SK-N-SH treated with all-trans-retinoic acid at 6 μM for 48 hours (cell line): ENCODE data around the gene MREG.

Experiments used
- ATAC-seq: fragments of 200-7000 bp; cut with Tn5 transposase; 3 replicates; pipeline ENCODE4 v1.9.1; 2020; ENCODE audit warnings: mild to moderate bottlenecking, moderate library complexity
- ARNTL ChIP-seq: fragments of 450-650 bp; formaldehyde crosslinking; IDR thresholded peaks from 2 replicates; pipeline ENCODE4 v1.5.0; 2020; ENCODE audit warnings: low read depth, mild to moderate bottlenecking, moderate library complexity, borderline replicate concordance
- BACH2 ChIP-seq: fragments of 250-450 bp; sonication (Bioruptor Pico); IDR thresholded peaks from 2 replicates; pipeline ENCODE4 v1.9.0; 2021; ENCODE audit warnings: mild to moderate bottlenecking, borderline replicate concordance
- CSDC2 ChIP-seq: fragments of 250-450 bp; sonication (Bioruptor Pico); IDR thresholded peaks from 2 replicates; pipeline ENCODE4 v1.5.0; 2020; ENCODE audit warnings: mild to moderate bottlenecking, moderate library complexity
- CSRNP3 ChIP-seq: fragments of 250-450 bp; sonication (Bioruptor Pico); IDR thresholded peaks from 2 replicates; pipeline ENCODE4 v1.5.1; 2021; ENCODE audit warnings: mild to moderate bottlenecking, moderate library complexity
- ESRRG ChIP-seq: fragments of 250-450 bp; sonication (Bioruptor Pico); IDR thresholded peaks from 2 replicates; pipeline ENCODE4 v1.6.1; 2021; ENCODE audit warnings: mild to moderate bottlenecking
- GLIS3 ChIP-seq: fragments of 250-450 bp; sonication (Bioruptor Pico); IDR thresholded peaks from 2 replicates; pipeline ENCODE4 v1.5.0; 2020; ENCODE audit warnings: mild to moderate bottlenecking, moderate library complexity
- ISL1 ChIP-seq: fragments of 250-450 bp; sonication (Bioruptor Pico); IDR thresholded peaks from 2 replicates; pipeline ENCODE4 v2.1.2; 2022; ENCODE audit warnings: mild to moderate bottlenecking, moderate library complexity
- OSR1 ChIP-seq: fragments of 250-450 bp; sonication (Bioruptor Pico); IDR thresholded peaks from 2 replicates; pipeline ENCODE4 v1.8.0; 2022; ENCODE audit warnings: moderate library complexity, mild to moderate bottlenecking, inconsistent platforms
- PATZ1 ChIP-seq: fragments of 250-450 bp; sonication (Bioruptor Pico); IDR thresholded peaks from 2 replicates; pipeline ENCODE4 v1.8.0; 2020; ENCODE audit warnings: mild to moderate bottlenecking, moderate library complexity, borderline replicate concordance
- POU6F1 ChIP-seq: fragments of 250-450 bp; sonication (Bioruptor Pico); IDR thresholded peaks from 2 replicates; pipeline ENCODE4 v1.8.0; 2021; ENCODE audit warnings: low read depth, mild to moderate bottlenecking, moderate library complexity, borderline replicate concordance
- PPARA ChIP-seq: fragments of 250-450 bp; sonication (Bioruptor Pico); IDR thresholded peaks from 2 replicates; pipeline ENCODE4 v1.5.0; 2020; ENCODE audit warnings: mild to moderate bottlenecking, borderline replicate concordance
- RARB ChIP-seq: fragments of 250-450 bp; sonication (Bioruptor Pico); IDR thresholded peaks from 2 replicates; pipeline ENCODE4 v1.8.0; 2021; ENCODE audit warnings: mild to moderate bottlenecking, moderate library complexity
- SNAI2 ChIP-seq: fragments of 250-450 bp; sonication (Bioruptor Pico); IDR thresholded peaks from 2 replicates; pipeline ENCODE4 v1.5.0; 2020; ENCODE audit warnings: mild to moderate bottlenecking, moderate library complexity
- TCF4 ChIP-seq: fragments of 250-450 bp; sonication (Bioruptor Pico); IDR thresholded peaks from 2 replicates; pipeline ENCODE4 v1.8.0; 2021; ENCODE audit warnings: mild to moderate bottlenecking, moderate library complexity, borderline replicate concordance
- TOX ChIP-seq: fragments of 250-450 bp; sonication (Bioruptor Pico); IDR thresholded peaks from 2 replicates; pipeline ENCODE4 v1.8.0; 2021; ENCODE audit warnings: mild to moderate bottlenecking, moderate library complexity, borderline replicate concordance
- TSHZ2 ChIP-seq: fragments of 250-450 bp; sonication (Bioruptor Pico); IDR thresholded peaks from 2 replicates; pipeline ENCODE4 v1.5.0; 2020; ENCODE audit warnings: mild to moderate bottlenecking, moderate library complexity
- ZC3H10 ChIP-seq: fragments of 250-450 bp; sonication (Bioruptor Pico); IDR thresholded peaks from 2 replicates; pipeline ENCODE4 v1.5.1; 2021; ENCODE audit warnings: mild to moderate bottlenecking, moderate library complexity
- ZFP3 ChIP-seq: fragments of 250-450 bp; sonication (Bioruptor Pico); IDR thresholded peaks from 2 replicates; pipeline ENCODE4 v1.5.0; 2020; ENCODE audit warnings: mild to moderate bottlenecking, moderate library complexity
- ZNF565 ChIP-seq: fragments of 450-650 bp; formaldehyde crosslinking; conservative IDR thresholded peaks from 2 replicates; pipeline ENCODE4 v1.5.0; 2020; ENCODE audit warnings: low read depth, mild to moderate bottlenecking, moderate library complexity
- ZNF70 ChIP-seq: fragments of 450-650 bp; formaldehyde crosslinking; IDR thresholded peaks from 2 replicates; pipeline ENCODE4 v1.5.0; 2020; ENCODE audit warnings: mild to moderate bottlenecking, moderate library complexity
- ZNF8 ChIP-seq: fragments of 450-650 bp; formaldehyde crosslinking; IDR thresholded peaks from 2 replicates; pipeline ENCODE4 v1.5.0; 2020; ENCODE audit warnings: mild to moderate bottlenecking, moderate library complexity

The MREG gene

GRCh38 chr2:215942194-215942593 is 71.2 kb downstream of the MREG start:
- TF ChIP-seq RARB (CRISPR knock-in tag), result no peak
- TF ChIP-seq BACH2 (CRISPR knock-in tag), result no peak
- TF ChIP-seq CSRNP3 (CRISPR knock-in tag), result no peak
- TF ChIP-seq TSHZ2 (CRISPR knock-in tag), result no peak
- TF ChIP-seq CSDC2 (CRISPR knock-in tag), result no peak
- TF ChIP-seq PATZ1 (CRISPR knock-in tag), result no peak
- TF ChIP-seq POU6F1 (CRISPR knock-in tag), result no peak
- no peak for TF ChIP-seq SNAI2 (CRISPR knock-in tag)
- no peak for TF ChIP-seq ARNTL
- TF ChIP-seq ZNF70, result no peak
- TF ChIP-seq OSR1 (CRISPR knock-in tag), result no peak
- no peak for TF ChIP-seq TOX (CRISPR knock-in tag)
- no peak for TF ChIP-seq PPARA (CRISPR knock-in tag)
- TF ChIP-seq ZNF565 (CRISPR knock-in tag), result no peak
- TF ChIP-seq, all 23 proteins: peak for 0
- ATAC-seq, result no peak

- no peak for TF ChIP-seq ARNTL
- no peak for TF ChIP-seq POU6F1 (CRISPR knock-in tag)
- TF ChIP-seq GLIS3, result no peak
- TF ChIP-seq TOX (CRISPR knock-in tag), result no peak
- TF ChIP-seq ZNF70, result no peak
- no peak for TF ChIP-seq BACH2 (CRISPR knock-in tag)
- TF ChIP-seq ZNF8 (CRISPR knock-in tag), result no peak
- no peak for TF ChIP-seq SNAI2 (CRISPR knock-in tag)
- no peak for TF ChIP-seq ZC3H10
- no peak for TF ChIP-seq TSHZ2 (CRISPR knock-in tag)
- no peak for TF ChIP-seq PATZ1 (CRISPR knock-in tag)
- TF ChIP-seq PPARA (CRISPR knock-in tag), result no peak
- no peak for TF ChIP-seq CSDC2 (CRISPR knock-in tag)
- no peak for TF ChIP-seq ISL1 (CRISPR knock-in tag)
- TF ChIP-seq TCF4, result no peak
- TF ChIP-seq ZFP3, result no peak
- TF ChIP-seq ESRRG (CRISPR knock-in tag), result no peak
- no peak for TF ChIP-seq RARB (CRISPR knock-in tag)
- TF ChIP-seq CSRNP3 (CRISPR knock-in tag), result no peak
- no peak for ATAC-seq
These were observed 71.6 kb downstream of the MREG start for GRCh38 chr2:215941726-215942125.
